ENCODE data around the gene NAA80.

GRCh38 chr3:50340147-50340447, 40.9 kb upstream of the NAA80 start:
- TF ChIP-seq CTCF (IDR thresholded peaks at IDR 0.05; ENCODE audit: low read depth, low read length, poor library complexity, severe bottlenecking) (no peak), EZH2phosphoT487 (IDR thresholded peaks at IDR 0.05; ENCODE audit: borderline replicate concordance, low read length) (no peak)

Data from DOHH2 (cell line).